Thymus (tissue), 11 donors: Measurements from ENCODE around the gene P4HB. TPM values are rescaled to one million over a fixed set of nuclear protein-coding genes. Genes with fewer than 3 reads are reported as not detected.
A peak's percentile ranks its signal among the peaks of the same experiment; 100 is the strongest.

Experiments used
- DNase-seq, 9 donors: peaks; one replicate each; pipeline ENCODE4 v3.0.0-alpha.2; 2013; ENCODE audit warnings: low spot score in 9 of 9, low read depth in 6 of 9, missing footprints in 1 of 9
- H3K27ac ChIP-seq, 2 donors: one replicate each; pipeline ENCODE4 v1.5.1; 2013; ENCODE audit warnings: control low read depth in 1 of 2, low read depth in 1 of 2, low read length in 1 of 2, mild to moderate bottlenecking in 1 of 2, moderate library complexity in 1 of 2
- H3K27me3 ChIP-seq, 2 donors: one replicate each; pipeline ENCODE4 v1.5.1; 2013; ENCODE audit warnings: low read length in 1 of 2; ENCODE audit not compliant: control insufficient read depth in 2 of 2, insufficient read depth in 1 of 2
- H3K36me3 ChIP-seq, 2 donors: one replicate each; pipeline ENCODE4 v1.5.1; 2013; ENCODE audit warnings: low read length in 1 of 2, mild to moderate bottlenecking in 1 of 2, moderate library complexity in 1 of 2; ENCODE audit not compliant: control insufficient read depth in 2 of 2, insufficient read depth in 2 of 2
- H3K4me1 ChIP-seq, 2 donors: one replicate each; pipeline ENCODE4 v1.5.1; 2013; ENCODE audit warnings: low read length in 2 of 2; ENCODE audit not compliant: control insufficient read depth in 2 of 2, insufficient read depth in 2 of 2
- H3K4me3 ChIP-seq, 2 donors: one replicate each; pipeline ENCODE4 v1.5.1; 2013; ENCODE audit warnings: low read length in 2 of 2, control low read depth in 1 of 2, mild to moderate bottlenecking in 1 of 2
- H3K9me3 ChIP-seq, 2 donors: one replicate each; pipeline ENCODE4 v1.5.1; 2013; ENCODE audit warnings: low read length in 1 of 2, mild to moderate bottlenecking in 1 of 2; ENCODE audit not compliant: control insufficient read depth in 2 of 2, insufficient read depth in 1 of 2
- WGBS: extraction: QIAGEN DNeasy Blood & Tissue Kit; methylation state at CpG from one replicate; pipeline ENCODE4 v1.1.7; 2013; 5-methylcytosine and 5-hydroxymethylcytosine counted together
- polyA plus RNA-seq: library from polyadenylated mRNA; stranded (reverse); fragments of 200-250 nt; gene quantifications from one replicate; pipeline ENCODE4 v1.2.3, GENCODE V29; 2013
- total RNA-seq: library from RNA; stranded (reverse); fragments of 120-200 nt; gene quantifications from one replicate; pipeline ENCODE4 v1.2.4, GENCODE V29; 2013
- donor health status: healthy.

P4HB gene
- total and polyA plus RNA-seq, 2 donors: 210 to 219 TPM

DNA sequence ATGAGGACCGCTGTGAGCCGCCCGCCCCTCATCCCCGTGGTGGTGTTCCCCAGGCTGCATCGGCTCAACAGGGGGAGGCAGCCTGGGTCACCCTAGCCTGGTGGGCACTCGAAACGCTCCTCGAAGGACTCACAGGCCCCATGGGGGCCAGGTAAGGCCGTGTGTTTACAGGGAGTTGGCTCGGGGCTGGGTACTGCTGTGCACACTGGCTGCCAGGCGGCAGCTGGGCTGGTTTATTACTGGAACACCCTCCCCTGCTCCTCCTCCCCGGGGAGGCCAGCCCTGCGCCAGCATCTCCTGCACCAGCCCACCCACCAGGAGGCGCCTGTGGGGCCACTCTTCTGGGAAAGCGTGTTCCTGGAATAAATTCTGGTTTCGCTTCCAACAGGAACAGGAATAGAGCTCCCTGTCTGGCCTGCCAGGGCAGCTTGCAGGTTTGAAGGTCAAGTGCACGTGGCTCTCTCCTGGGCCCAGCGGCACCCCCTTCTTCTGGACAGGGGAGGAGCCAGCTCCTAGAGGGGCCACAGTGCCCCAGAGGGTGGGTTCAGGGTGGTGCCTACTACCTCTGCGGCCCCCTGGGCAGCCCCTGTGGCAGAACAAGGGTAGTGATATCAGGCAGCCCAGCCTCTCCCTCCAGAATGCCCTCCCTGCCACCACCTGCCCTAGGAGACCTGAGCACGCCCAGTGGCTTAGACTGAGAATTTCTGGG is 38.6 kb downstream of the P4HB start:
- Histone ChIP-seq H3K36me3 (peaks cover 26% of the 10 kb centered on the region in 2 donors), H3K4me3 (no peak overlapping the region), H3K9me3 (no peaks in the 10 kb centered on the region), H3K4me1 (no peaks in the 10 kb centered on the region), H3K27me3 (peaks cover 0 to 16% of the 10 kb centered on the region in 2 donors), H3K27ac (no peak overlapping the region)
- WGBS: 86% methylated on average over 20 of the region's 20 CpGs
- peak in 1 of 9 donors; percentile 13 for DNase-seq

GRCh38 chr17:81821147-81821546 is 39.2 kb downstream of the P4HB start:
- no peaks in the 10 kb centered on the region for H3K4me1 ChIP-seq
- DNase-seq: no peak
- H3K27ac ChIP-seq: no peak overlapping the region
- peaks cover 0 to 16% of the 10 kb centered on the region in 2 donors for H3K27me3 ChIP-seq
- WGBS: 96% methylated on average over 8 of the region's 8 CpGs
- H3K4me3 ChIP-seq: no peak overlapping the region
- no peaks in the 10 kb centered on the region for H3K9me3 ChIP-seq
- peaks cover 25 to 26% of the 10 kb centered on the region in 2 donors for H3K36me3 ChIP-seq

GRCh38 chr17:81819708-81820107 is 40.6 kb downstream of the P4HB start:
- WGBS: 44% methylated on average over 13 of the region's 13 CpGs
- H3K9me3 ChIP-seq: no peaks in the 10 kb centered on the region
- H3K36me3 ChIP-seq: peaks cover 21 to 23% of the 10 kb centered on the region in 2 donors
- no peak for DNase-seq
- H3K4me3 ChIP-seq: no peak overlapping the region
- no peaks in the 10 kb centered on the region for H3K4me1 ChIP-seq
- no peak overlapping the region for H3K27ac ChIP-seq
- H3K27me3 ChIP-seq: peaks cover 0 to 24% of the 10 kb centered on the region in 2 donors

DNA sequence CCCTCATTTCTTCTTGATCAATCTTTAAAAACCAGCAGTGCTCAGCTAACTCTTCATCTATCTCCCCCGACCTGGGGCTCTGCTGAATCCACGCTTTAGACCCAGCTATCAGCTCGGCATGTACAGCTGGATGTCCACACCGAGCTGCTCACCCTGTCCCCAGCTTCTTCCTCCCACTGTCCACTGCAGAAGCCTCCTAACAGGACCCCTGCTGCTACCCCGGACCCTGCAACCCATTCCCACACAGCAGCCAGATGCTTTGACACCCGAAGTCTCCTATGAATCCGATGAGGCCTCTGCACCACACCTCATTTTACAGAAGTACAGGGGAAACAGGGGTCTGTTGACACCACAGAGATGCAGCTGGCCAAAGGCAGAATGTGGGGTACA is 42.6 kb downstream of the P4HB start:
- peaks cover 0 to 24% of the 10 kb centered on the region in 2 donors for H3K27me3 ChIP-seq
- H3K27ac ChIP-seq: no peak overlapping the region
- no peak for DNase-seq
- peaks cover 5 to 8% of the 10 kb centered on the region in 2 donors for H3K36me3 ChIP-seq
- H3K4me1 ChIP-seq: no peaks in the 10 kb centered on the region
- H3K9me3 ChIP-seq: no peaks in the 10 kb centered on the region
- WGBS: 72% methylated on average over 7 of the region's 7 CpGs
- no peak overlapping the region for H3K4me3 ChIP-seq

GRCh38 chr17:81815646-81815986 is 44.7 kb downstream of the P4HB start:
- H3K9me3 ChIP-seq: no peaks in the 10 kb centered on the region
- peaks cover 0 to 30% of the 10 kb centered on the region in 2 donors for H3K27me3 ChIP-seq
- no peaks in the 10 kb centered on the region for H3K4me1 ChIP-seq
- 97% methylated on average over 2 of the region's 2 CpGs for WGBS
- no peaks in the 10 kb centered on the region for H3K36me3 ChIP-seq
- DNase-seq: no peak
- no peak overlapping the region for H3K4me3 ChIP-seq
- H3K27ac ChIP-seq: no peak overlapping the region

- Histone ChIP-seq H3K4me3 (no peak overlapping the region), H3K27me3 (peaks cover 0 to 36% of the 10 kb centered on the region in 2 donors), H3K36me3 (no peaks in the 10 kb centered on the region), H3K9me3 (no peaks in the 10 kb centered on the region), H3K27ac (no peak overlapping the region), H3K4me1 (no peaks in the 10 kb centered on the region)
- 92% methylated on average over 21 of the region's 24 CpGs for WGBS
- no peak for DNase-seq
Observed at GRCh38 chr17:81814748-81815645, 45.3 kb downstream of the P4HB start.

DNA sequence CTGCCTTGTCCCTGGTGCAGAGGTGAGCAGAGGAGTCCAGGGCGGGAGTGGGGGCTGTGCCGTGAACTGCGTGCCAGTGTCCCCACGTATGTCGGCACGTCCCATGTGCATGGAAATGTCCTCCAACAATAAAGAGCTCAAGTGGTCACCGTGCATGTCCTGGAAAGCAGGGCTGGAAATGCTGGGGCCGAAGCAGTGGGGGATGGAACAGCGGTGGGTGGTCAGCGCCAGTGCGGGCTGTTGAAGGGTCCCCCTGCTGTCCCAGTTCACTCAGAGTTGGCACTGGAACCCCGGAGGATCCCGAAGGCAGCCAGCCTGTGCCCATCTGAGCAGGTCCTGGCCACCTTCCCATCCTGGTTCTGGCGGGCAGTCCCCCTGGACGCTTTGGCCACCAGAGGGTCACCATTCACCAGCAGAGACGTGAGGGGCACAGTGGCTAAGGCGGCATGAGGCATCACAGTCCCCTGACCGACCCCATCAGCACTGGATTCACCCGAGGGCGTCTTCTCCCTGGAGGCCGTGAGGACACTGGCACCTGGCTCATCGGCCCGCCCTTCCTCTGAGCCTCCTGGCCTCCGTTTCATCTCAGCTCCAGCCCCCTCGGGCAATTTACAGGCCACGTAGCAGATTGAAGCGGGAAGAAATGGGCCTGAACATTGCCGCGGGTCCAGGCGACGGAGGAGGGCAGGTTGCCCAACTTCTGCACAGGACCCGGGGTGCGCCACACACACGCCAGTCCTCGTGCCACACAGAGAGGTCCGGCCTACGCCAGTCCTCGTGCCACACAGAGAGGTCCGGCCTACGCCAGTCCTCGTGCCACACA is 46.3 kb downstream of the P4HB start:
- WGBS: 95% methylated on average over 41 of the region's 41 CpGs
- Histone ChIP-seq H3K4me1 (no peaks in the 10 kb centered on the region), H3K27ac (no peak overlapping the region), H3K9me3 (no peaks in the 10 kb centered on the region), H3K4me3 (no peak overlapping the region), H3K36me3 (no peaks in the 10 kb centered on the region), H3K27me3 (peaks cover 0 to 38% of the 10 kb centered on the region in 2 donors)
- no peak for DNase-seq

- no peaks in the 10 kb centered on the region for H3K9me3 ChIP-seq
- no peak overlapping the region for H3K27ac ChIP-seq
- peaks cover 0 to 44% of the 10 kb centered on the region in 2 donors for H3K27me3 ChIP-seq
- no peaks in the 10 kb centered on the region for H3K36me3 ChIP-seq
- 95% methylated on average over 15 of the region's 15 CpGs for WGBS
- H3K4me3 ChIP-seq: no peak overlapping the region
- no peaks in the 10 kb centered on the region for H3K4me1 ChIP-seq
- no peak for DNase-seq
Observed at GRCh38 chr17:81813371-81813684, 47.0 kb downstream of the P4HB start.
